ENCODE results near the gene HOXD4.

- TF ChIP-seq CTCF (IDR thresholded peaks at IDR 0.05): peak; percentile 70 to 96 (median 89)
- no peak for TF ChIP-seq POLR2A (IDR thresholded peaks at IDR 0.05)
These were observed 24.2 kb upstream of the HOXD4 start for GRCh38 chr2:176126929-176127773.

All from Peyer's patch (tissue), 4 donors.